Activated CD8-positive, alpha-beta T cell treated with anti-CD3 and anti-CD28 coated beads for 36 hours (primary cell): Measurements from ENCODE around the gene DENND5B. TPM values are rescaled to one million over a fixed set of nuclear protein-coding genes. Genes with fewer than 3 reads are reported as not detected.
"Not testable (repeated sequence)": the region's sequence is repeated elsewhere in the genome, so short reads cannot be mapped to it uniquely, and the experiment has no call there.

ENCODE experiments used
- ATAC-seq: fragments of 200-7000 bp; cut with Tn5 transposase; one replicate; pipeline ENCODE4 v1.10.0; 2021; ENCODE audit warnings: mild to moderate bottlenecking, moderate library complexity
- CTCF ChIA-PET: fragments of 350-600 bp; sonication (Branson Sonifier 250); formaldehyde crosslinking; loops from one replicate; lab custom pipeline; 2021; ENCODE audit warnings: antibody characterized with exemption; lab: Charles Lee
- POLR2A ChIA-PET: fragments of 350-600 bp; sonication (Branson Sonifier 250); formaldehyde crosslinking; loops from one replicate; lab custom pipeline; 2021; ENCODE audit warnings: antibody characterized with exemption; lab: Charles Lee
- DNase-seq: peaks from one replicate; pipeline ENCODE4 v3.0.0-alpha.2; 2020
- H3K27ac Mint-ChIP-seq: one replicate; pipeline ENCODE4 v1.8.0; 2021; ENCODE audit warnings: mild to moderate bottlenecking, mixed read lengths
- H3K27me3 Mint-ChIP-seq: one replicate; pipeline ENCODE4 v1.8.0; 2021; ENCODE audit warnings: mixed read lengths
- H3K36me3 Mint-ChIP-seq: one replicate; pipeline ENCODE4 v1.8.0; 2021; ENCODE audit warnings: low read depth, mixed read lengths
- H3K4me1 Mint-ChIP-seq: one replicate; pipeline ENCODE4 v1.8.0; 2021; ENCODE audit warnings: low read depth, mixed read lengths
- H3K4me3 Mint-ChIP-seq: one replicate; pipeline ENCODE4 v1.8.0; 2021; ENCODE audit warnings: mild to moderate bottlenecking, moderate library complexity, mixed read lengths
- H3K9me3 Mint-ChIP-seq: one replicate; pipeline ENCODE4 v1.8.0; 2021; ENCODE audit warnings: mixed read lengths
- CTCF ChIP-seq: fragments of 200-600 bp; IDR thresholded peaks from one replicate; pipeline ENCODE4 v1.8.0; 2022; ENCODE audit warnings: antibody characterized with exemption, mild to moderate bottlenecking
- intact Hi-C: fragments of 100-400 bp; cut with micrococcal nuclease; formaldehyde crosslinking; loops from one replicate; pipeline ENCODE4 v1.10.0; 2022
- total RNA-seq, 2 experiments: library from RNA; stranded (reverse); gene quantifications; one replicate each; pipeline ENCODE4 v1.2.3, GENCODE V29; 2021

The DENND5B gene
- total RNA-seq, 2 experiments from 2014 or later, result 0.31 to 0.43 TPM

- no peak for TF ChIP-seq CTCF
- intact Hi-C loops, result no loop called here
- POLR2A ChIA-PET, result interaction anchor here (0.9 kb wide), 1 partner anchor 88 kb away, joined by 3 read pairs; no protein-coding TSS in a partner anchor
- no peaks in the 10 kb centered on the region for H3K36me3 Mint-ChIP-seq
- ATAC-seq, result no peak
- no peaks in the 10 kb centered on the region for H3K9me3 Mint-ChIP-seq
- no peaks in the 10 kb centered on the region for H3K27me3 Mint-ChIP-seq
- H3K4me3 Mint-ChIP-seq, result no peak overlapping the region
- CTCF ChIA-PET, result no interaction called here
- no peak overlapping the region for H3K27ac Mint-ChIP-seq
- DNase-seq, result no peak
- no peaks in the 10 kb centered on the region for H3K4me1 Mint-ChIP-seq
Observed at GRCh38 chr12:31566547-31566946, 24.4 kb downstream of the DENND5B start.

- intact Hi-C loops, result no loop called here
- Mint-ChIP-seq H3K4me3 (no peak overlapping the region), H3K4me1 (no peaks in the 10 kb centered on the region), H3K9me3 (no peaks in the 10 kb centered on the region), H3K36me3 (no peaks in the 10 kb centered on the region), H3K27ac (no peak overlapping the region), H3K27me3 (peaks cover 9% of the 10 kb centered on the region)
- ATAC-seq, result no peak
- TF ChIP-seq CTCF, result no peak
- DNase-seq, result no peak
- ChIA-PET POLR2A (no interaction called here), CTCF (no interaction called here)
Observed at GRCh38 chr12:31562594-31563328, 28.2 kb downstream of the DENND5B start.

GRCh38 chr12:31560516-31560915, 30.4 kb downstream of the DENND5B start:
- ChIA-PET CTCF (interaction anchor here (1.3 kb wide), 1 partner anchor 30 kb away, joined by 3 read pairs; no protein-coding TSS in a partner anchor), POLR2A (no interaction called here)
- Mint-ChIP-seq H3K4me3 (no peak overlapping the region), H3K36me3 (no peaks in the 10 kb centered on the region), H3K27ac (no peak overlapping the region), H3K9me3 (no peaks in the 10 kb centered on the region), H3K27me3 (peaks cover 12% of the 10 kb centered on the region), H3K4me1 (no peaks in the 10 kb centered on the region)
- no peak for TF ChIP-seq CTCF
- no peak for DNase-seq
- no peak for ATAC-seq
- intact Hi-C loops, result no loop called here

- no peak overlapping the region for H3K4me3 Mint-ChIP-seq
- TF ChIP-seq CTCF, result no peak
Observed at GRCh38 chr12:31558521-31558920, 32.4 kb downstream of the DENND5B start.

GRCh38 chr12:31557707-31558106, 33.2 kb downstream of the DENND5B start:
- intact Hi-C loops, result no loop called here
- Mint-ChIP-seq H3K27me3 (peaks cover 14% of the 10 kb centered on the region), H3K36me3 (no peaks in the 10 kb centered on the region), H3K9me3 (no peaks in the 10 kb centered on the region), H3K4me1 (no peaks in the 10 kb centered on the region), H3K4me3 (no peak overlapping the region), H3K27ac (no peak overlapping the region)
- no peak for ATAC-seq
- CTCF ChIA-PET, result no interaction called here
- DNase-seq, result no peak
- TF ChIP-seq CTCF, result no peak
- POLR2A ChIA-PET, result no interaction called here

More at GRCh38 chr12:31558521-31558920, 32.4 kb downstream of the DENND5B start:
- no peak for DNase-seq
- peaks cover 14% of the 10 kb centered on the region for H3K27me3 Mint-ChIP-seq
- no peaks in the 10 kb centered on the region for H3K36me3 Mint-ChIP-seq
- H3K9me3 Mint-ChIP-seq, result no peaks in the 10 kb centered on the region
- H3K27ac Mint-ChIP-seq, result no peak overlapping the region
- no peaks in the 10 kb centered on the region for H3K4me1 Mint-ChIP-seq
- POLR2A ChIA-PET, result no interaction called here
- CTCF ChIA-PET, result interaction anchor here (1.4 kb wide), 1 partner anchor 286 kb away, joined by 3 read pairs; no protein-coding TSS in a partner anchor
- ATAC-seq, result no peak
- intact Hi-C loops, result no loop called here

GRCh38 chr12:31555466-31555865, 35.5 kb downstream of the DENND5B start:
- ATAC-seq, H3K4me1 Mint-ChIP-seq, H3K36me3 Mint-ChIP-seq, H3K27ac Mint-ChIP-seq, H3K9me3 Mint-ChIP-seq, intact Hi-C loops, DNase-seq, CTCF ChIA-PET, POLR2A ChIA-PET, H3K4me3 Mint-ChIP-seq: not testable (repeated sequence)
- H3K27me3 Mint-ChIP-seq, result peaks cover 14% of the 10 kb centered on the region

- H3K4me1 Mint-ChIP-seq, CTCF ChIA-PET, H3K27ac Mint-ChIP-seq, POLR2A ChIA-PET, DNase-seq, H3K4me3 Mint-ChIP-seq, H3K27me3 Mint-ChIP-seq, H3K36me3 Mint-ChIP-seq, ATAC-seq, H3K9me3 Mint-ChIP-seq, intact Hi-C loops: not testable (repeated sequence)
Observed at GRCh38 chr12:31550590-31550989, 40.3 kb downstream of the DENND5B start.
